HG02884 (cell line): ENCODE results near the gene GLDN.

Experiments
- ATAC-seq: cut with Tn5 transposase; IDR thresholded peaks from one replicate; pipeline ENCODE4 v1.9.1; 2021; ENCODE audit warnings: mild to moderate bottlenecking, moderate library complexity; ENCODE audit not compliant: unreplicated experiment

The GLDN gene

GRCh38 chr15:51341366-51342226 lies at the start of gene GLDN:
Gene GLDN (plus strand): TSS chr15:51341655. CDS start chr15:51341685, 30 bp downstream.
- ATAC-seq: no peak

- no peak for ATAC-seq
Measured at GRCh38 chr15:51298620-51299019, 42.8 kb upstream of the GLDN start.

DNA sequence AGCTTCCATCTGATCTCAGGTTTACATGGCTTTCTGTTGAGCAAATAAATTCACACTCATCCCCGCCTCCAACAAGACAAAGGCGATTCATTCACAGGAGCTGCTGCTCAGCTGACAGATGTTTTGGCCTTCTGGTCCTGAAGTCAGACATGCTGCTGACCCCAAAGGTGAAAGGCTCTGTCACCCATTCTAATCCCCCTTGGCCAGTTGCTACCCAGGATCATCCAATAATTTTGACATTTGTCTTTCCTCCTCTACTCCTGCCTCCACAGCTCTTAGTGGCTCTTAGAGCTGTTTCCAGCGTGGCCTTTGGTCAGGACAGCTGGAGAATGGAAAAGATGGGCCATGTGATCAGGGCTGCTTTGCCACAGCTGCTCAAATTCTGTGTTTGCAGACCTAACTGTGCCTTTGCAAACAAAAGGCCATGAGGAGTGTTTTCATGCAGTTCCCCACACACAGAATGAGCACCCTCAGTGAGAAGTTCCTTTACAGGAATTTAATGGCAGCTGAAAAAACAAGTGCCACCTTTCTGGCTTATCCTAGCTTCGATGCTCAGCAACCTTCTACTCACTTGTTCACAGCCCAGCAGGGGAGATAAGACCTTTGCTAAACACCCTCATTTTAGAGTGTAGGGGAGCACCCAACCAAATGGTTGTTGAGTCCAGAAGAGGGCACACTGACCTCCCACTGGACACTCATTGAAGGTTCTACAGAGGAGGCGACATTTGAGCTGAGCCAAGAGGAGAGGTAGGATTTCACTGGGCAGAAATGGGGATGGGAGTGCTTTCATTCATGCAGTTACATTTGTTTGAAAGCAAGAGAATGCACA lies 42.1 kb upstream of the GLDN start:
- ATAC-seq: no peak

- no peak for ATAC-seq
Measured at GRCh38 chr15:51302480-51302879, 39.0 kb upstream of the GLDN start.

GRCh38 chr15:51303462-51303980 lies 37.9 kb upstream of the GLDN start:
- no peak for ATAC-seq

- no peak for ATAC-seq
Measured at GRCh38 chr15:51307325-51307724, 34.1 kb upstream of the GLDN start.

DNA sequence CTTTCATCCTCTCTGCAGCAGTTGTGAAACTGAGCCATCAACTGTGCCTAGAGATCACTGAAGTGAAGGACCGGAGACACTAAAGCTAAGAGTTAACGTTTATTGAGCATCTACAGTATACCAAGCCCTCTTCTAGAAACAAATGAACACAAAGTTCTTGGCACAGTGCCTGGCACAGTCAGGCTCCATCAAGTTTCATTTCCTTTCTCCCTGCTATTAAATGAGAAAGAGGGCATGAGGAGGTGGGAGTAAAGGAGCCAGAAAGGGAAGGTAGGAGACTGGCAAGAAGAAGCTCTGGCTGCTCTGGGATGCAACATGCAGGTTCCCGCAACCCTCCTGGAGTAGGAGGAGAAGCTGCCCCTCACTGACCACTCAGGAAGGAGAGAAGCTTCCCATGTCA lies 33.6 kb upstream of the GLDN start:
- ATAC-seq: no peak

- no peak for ATAC-seq
Measured at GRCh38 chr15:51310064-51310463, 31.4 kb upstream of the GLDN start.

DNA sequence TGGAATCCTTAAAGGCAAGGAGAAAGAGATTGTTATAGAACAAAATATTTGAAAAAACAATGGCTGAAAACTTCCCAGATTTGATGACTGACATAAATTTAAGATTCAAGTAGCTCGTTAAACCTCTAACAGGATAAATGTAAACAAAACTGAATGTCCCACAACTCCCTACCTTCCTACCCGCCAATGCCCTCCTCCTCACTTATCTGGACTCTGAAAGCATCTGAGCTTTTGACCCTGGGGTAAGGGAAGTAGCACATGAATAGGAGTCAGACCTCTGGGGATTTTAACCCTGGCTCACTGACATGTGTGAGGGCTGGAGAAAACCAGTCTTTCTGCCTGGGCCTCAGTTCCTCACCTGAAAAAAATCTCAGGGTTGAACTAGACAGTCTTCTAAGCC lies 29.9 kb upstream of the GLDN start:
- no peak for ATAC-seq

DNA sequence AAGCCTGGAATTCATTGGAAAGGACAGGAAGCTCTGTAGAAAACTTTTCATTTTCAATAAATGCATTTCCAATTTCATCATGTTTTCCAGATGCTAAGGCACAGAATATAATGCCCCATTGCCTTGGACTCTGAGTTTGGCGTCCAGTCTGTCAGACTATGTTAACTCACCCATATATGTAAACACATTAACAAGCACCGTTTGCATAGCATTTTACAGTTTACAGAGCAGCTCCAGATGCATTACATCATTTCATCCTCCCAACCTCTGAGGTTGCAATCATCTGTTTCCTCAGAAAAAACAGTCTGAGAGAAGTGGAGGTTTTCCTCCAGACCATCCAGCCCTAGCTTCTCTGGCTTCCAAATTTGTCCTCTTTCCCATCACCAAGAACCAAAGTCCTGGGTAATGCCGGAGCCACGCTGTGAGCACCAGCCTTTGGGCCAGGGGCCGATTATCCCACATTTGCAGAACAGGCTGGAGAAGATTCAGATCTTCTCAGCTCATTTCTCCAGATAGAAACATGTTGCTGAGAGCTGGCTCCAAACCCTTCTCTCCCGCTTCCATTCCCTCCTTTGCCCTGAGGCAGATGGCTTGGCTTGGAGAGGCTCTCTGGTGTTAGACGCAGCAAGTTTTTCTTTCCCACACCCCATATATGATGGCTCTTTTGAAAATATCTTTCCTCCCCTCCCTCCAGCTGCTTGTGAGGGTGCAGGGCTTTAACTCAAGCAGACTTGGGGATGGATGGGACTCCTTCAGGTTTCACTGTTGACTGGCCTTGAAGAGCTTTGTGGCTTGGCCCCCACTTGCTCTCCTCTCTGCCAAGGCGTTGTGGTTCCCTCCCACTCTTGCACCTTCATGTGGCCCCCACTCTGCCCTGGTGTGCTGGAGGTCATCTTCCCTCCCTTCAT lies 29.0 kb upstream of the GLDN start:
- ATAC-seq: no peak

- ATAC-seq: no peak
Measured at GRCh38 chr15:51313074-51313393, 28.4 kb upstream of the GLDN start.

- no peak for ATAC-seq
Measured at GRCh38 chr15:51313644-51314280, 27.7 kb upstream of the GLDN start.

DNA sequence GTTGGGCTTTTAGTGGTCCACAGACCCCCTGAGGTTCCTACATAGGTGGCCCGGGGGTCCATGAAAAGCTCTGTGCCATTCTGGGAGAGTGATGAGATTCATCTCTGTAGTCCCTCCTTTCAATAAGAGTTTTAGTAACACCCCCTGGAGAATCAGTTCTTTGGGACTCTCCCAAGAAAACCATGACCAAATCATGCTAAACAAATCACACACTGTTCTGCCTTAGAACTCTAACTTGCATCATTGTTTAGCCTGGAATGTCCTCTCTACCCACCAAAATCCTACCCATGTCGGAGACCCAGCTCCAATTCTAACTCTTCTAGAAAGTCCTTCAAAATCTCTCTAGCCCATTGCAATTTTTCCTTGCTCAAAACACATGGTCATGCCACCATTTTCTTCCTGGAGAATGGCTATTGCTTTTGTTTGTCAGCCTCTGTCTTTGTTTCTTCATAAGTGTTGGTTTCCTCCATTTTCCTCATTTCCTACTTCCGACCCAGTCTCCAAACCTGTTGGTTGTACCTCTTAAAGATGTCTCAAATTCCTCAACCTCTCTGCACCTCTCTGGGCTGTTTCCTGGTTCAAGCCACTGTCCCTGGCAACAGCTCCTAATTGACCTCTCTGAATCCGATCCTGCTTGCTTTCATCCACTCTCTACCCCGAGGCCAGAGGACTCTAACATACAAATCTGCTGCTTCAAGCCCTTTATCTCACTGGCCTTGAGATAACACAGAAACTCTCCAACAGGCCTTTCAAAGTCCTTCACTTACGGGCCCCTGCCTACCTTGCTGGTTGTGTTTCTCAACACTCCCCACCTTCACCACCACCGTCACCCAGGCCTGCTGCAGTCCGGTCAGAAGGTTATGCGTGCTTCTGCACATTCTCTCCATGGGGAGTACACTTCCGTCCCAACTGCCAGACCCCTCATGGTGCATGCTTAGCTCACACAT lies 26.8 kb upstream of the GLDN start:
- ATAC-seq: no peak

- ATAC-seq: no peak
Measured at GRCh38 chr15:51315726-51316125, 25.7 kb upstream of the GLDN start.

GRCh38 chr15:51316636-51317035 lies 24.8 kb upstream of the GLDN start:
- no peak for ATAC-seq

- no peak for ATAC-seq
Measured at GRCh38 chr15:51318382-51319150, 22.9 kb upstream of the GLDN start.

GRCh38 chr15:51319539-51319938 lies 21.9 kb upstream of the GLDN start:
- ATAC-seq: no peak

- ATAC-seq: no peak
Measured at GRCh38 chr15:51320843-51321242, 20.6 kb upstream of the GLDN start.

GRCh38 chr15:51321316-51321715 lies 20.1 kb upstream of the GLDN start:
- no peak for ATAC-seq
